ENCODE data around the gene ADCY3.

GRCh38 chr2:24824966-24825882, 94.8 kb downstream of the ADCY3 start:
- TF ChIP-seq POLR2A (IDR thresholded peaks at IDR 0.05) (no peak), POLR2AphosphoS5 (IDR thresholded peaks at IDR 0.05) (no peak)
- TF ChIP-seq, protein P1, sequence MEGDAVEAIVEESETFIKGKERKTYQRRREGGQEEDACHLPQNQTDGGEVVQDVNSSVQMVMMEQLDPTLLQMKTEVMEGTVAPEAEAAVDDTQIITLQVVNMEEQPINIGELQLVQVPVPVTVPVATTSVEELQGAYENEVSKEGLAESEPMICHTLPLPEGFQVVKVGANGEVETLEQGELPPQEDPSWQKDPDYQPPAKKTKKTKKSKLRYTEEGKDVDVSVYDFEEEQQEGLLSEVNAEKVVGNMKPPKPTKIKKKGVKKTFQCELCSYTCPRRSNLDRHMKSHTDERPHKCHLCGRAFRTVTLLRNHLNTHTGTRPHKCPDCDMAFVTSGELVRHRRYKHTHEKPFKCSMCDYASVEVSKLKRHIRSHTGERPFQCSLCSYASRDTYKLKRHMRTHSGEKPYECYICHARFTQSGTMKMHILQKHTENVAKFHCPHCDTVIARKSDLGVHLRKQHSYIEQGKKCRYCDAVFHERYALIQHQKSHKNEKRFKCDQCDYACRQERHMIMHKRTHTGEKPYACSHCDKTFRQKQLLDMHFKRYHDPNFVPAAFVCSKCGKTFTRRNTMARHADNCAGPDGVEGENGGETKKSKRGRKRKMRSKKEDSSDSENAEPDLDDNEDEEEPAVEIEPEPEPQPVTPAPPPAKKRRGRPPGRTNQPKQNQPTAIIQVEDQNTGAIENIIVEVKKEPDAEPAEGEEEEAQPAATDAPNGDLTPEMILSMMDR (IDR thresholded peaks at IDR 0.05) = no peak

All from breast epithelium (tissue), 3 donors.